Esophagus muscularis mucosa (tissue), 3 donors: Measurements from ENCODE around the gene SLC29A3.

Experiments used
- EP300 ChIP-seq: sonication (generic); formaldehyde crosslinking; IDR thresholded peaks from one replicate; pipeline ENCODE4 v1.6.1; 2017; ENCODE audit warnings: antibody characterized with exemption
- TF ChIP-seq, protein P1 (sequence below), 3 experiments: fragments of 200-600 bp in 2 of 3; fragments of 450-650 bp in 1 of 3; sonication (generic) in 2 of 3; IDR thresholded peaks; one replicate each; pipeline ENCODE4 v1.5.1; 2017 to 2019; ENCODE audit warnings: antibody characterized with exemption in 3 of 3, mild to moderate bottlenecking in 2 of 3, moderate library complexity in 1 of 3

DNA sequence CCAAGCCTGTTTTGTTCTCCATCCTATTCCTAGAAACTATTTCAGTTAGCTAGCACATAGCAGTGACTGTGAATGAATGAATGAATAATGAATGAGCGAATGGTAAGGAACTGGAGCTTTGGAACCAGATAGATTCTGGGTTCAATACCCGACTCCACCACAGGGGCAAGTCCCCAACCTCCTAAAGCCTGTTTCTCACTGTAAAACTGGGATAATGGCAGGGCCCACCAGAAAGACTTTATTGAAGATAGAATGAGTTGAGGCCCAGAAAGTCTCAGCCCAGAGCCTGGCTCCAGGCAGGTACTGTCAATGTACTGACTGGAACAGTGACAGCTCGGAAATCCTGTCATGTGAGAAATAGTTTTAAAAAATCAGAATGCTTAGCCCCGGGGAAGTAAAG lies 76.6 kb downstream of the SLC29A3 start:
- no peak for TF ChIP-seq EP300
- TF ChIP-seq, protein P1, sequence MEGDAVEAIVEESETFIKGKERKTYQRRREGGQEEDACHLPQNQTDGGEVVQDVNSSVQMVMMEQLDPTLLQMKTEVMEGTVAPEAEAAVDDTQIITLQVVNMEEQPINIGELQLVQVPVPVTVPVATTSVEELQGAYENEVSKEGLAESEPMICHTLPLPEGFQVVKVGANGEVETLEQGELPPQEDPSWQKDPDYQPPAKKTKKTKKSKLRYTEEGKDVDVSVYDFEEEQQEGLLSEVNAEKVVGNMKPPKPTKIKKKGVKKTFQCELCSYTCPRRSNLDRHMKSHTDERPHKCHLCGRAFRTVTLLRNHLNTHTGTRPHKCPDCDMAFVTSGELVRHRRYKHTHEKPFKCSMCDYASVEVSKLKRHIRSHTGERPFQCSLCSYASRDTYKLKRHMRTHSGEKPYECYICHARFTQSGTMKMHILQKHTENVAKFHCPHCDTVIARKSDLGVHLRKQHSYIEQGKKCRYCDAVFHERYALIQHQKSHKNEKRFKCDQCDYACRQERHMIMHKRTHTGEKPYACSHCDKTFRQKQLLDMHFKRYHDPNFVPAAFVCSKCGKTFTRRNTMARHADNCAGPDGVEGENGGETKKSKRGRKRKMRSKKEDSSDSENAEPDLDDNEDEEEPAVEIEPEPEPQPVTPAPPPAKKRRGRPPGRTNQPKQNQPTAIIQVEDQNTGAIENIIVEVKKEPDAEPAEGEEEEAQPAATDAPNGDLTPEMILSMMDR (IDR thresholded peaks at IDR 0.05): peak in 1 of 3 experiments; percentile 5
